Lower leg skin (tissue), 3 donors: ENCODE measurements around the gene UNC13A.

Experiments
- CTCF ChIP-seq, 3 donors: fragments of 450-650 bp; IDR thresholded peaks; one replicate each; pipeline ENCODE4 v1.5.1; 2016; ENCODE audit warnings: antibody characterized with exemption in 3 of 3, mild to moderate bottlenecking in 3 of 3, moderate library complexity in 2 of 3
- POLR2A ChIP-seq, 2 donors: fragments of 450-650 bp; IDR thresholded peaks; one replicate each; pipeline ENCODE4 v1.6.1; 2016 to 2017; ENCODE audit warnings: antibody characterized with exemption in 2 of 2, mild to moderate bottlenecking in 1 of 2, moderate library complexity in 1 of 2

- no peak for TF ChIP-seq POLR2A (IDR thresholded peaks at IDR 0.05)
- no peak for TF ChIP-seq CTCF (IDR thresholded peaks at IDR 0.05)
Observed at GRCh38 chr19:17615889-17616685, 72.1 kb downstream of the UNC13A start.
